Activated T-helper 1 cell treated with anti-CD3 and anti-CD28 coated beads, Interleukin-12 subunit alpha, Interleukin-12 subunit beta, Interleukin-2, Interleukin-4 antibody, amounts not matched to agents 30 ng/mL and 10 ng/mL and 1 ng/mL, durations not matched to agents 14 hours and 24 hours and 36 hours (primary cell): ENCODE data around the gene TUBGCP4. TPM values are rescaled to one million over a fixed set of nuclear protein-coding genes. Genes with fewer than 3 reads are reported as not detected.
A peak's percentile ranks its signal among the peaks of the same experiment; 100 is the strongest.

ENCODE experiments used
- DNase-seq: peaks from one replicate; pipeline ENCODE4 v3.0.0; 2021; ENCODE audit warnings: low spot score
- H3K27ac Mint-ChIP-seq: one replicate; pipeline ENCODE4 v1.8.0; 2021; ENCODE audit warnings: mild to moderate bottlenecking, mixed read lengths
- H3K27me3 Mint-ChIP-seq: one replicate; pipeline ENCODE4 v1.8.0; 2022; ENCODE audit warnings: mild to moderate bottlenecking, moderate library complexity, mixed read lengths; ENCODE audit not compliant: insufficient read depth
- H3K36me3 Mint-ChIP-seq: one replicate; pipeline ENCODE4 v1.8.0; 2021; ENCODE audit warnings: low read depth, mixed read lengths
- H3K4me1 Mint-ChIP-seq: one replicate; pipeline ENCODE4 v1.8.0; 2021; ENCODE audit warnings: low read depth, mixed read lengths
- H3K4me3 Mint-ChIP-seq: one replicate; pipeline ENCODE4 v1.8.0; 2021; ENCODE audit warnings: mild to moderate bottlenecking, moderate library complexity, mixed read lengths
- H3K9me3 Mint-ChIP-seq: one replicate; pipeline ENCODE4 v1.8.0; 2021; ENCODE audit warnings: mixed read lengths
- intact Hi-C: fragments of 100-400 bp; cut with micrococcal nuclease; formaldehyde crosslinking; loops from one replicate; pipeline ENCODE4 v1.15.1; 2024
- total RNA-seq: library from RNA; stranded (reverse); gene quantifications from 2 replicates; pipeline ENCODE4 v1.2.3, GENCODE V29; 2022

TUBGCP4 gene
- total RNA-seq, 1 donor from 2014 or later, result 46.5 TPM

DNA sequence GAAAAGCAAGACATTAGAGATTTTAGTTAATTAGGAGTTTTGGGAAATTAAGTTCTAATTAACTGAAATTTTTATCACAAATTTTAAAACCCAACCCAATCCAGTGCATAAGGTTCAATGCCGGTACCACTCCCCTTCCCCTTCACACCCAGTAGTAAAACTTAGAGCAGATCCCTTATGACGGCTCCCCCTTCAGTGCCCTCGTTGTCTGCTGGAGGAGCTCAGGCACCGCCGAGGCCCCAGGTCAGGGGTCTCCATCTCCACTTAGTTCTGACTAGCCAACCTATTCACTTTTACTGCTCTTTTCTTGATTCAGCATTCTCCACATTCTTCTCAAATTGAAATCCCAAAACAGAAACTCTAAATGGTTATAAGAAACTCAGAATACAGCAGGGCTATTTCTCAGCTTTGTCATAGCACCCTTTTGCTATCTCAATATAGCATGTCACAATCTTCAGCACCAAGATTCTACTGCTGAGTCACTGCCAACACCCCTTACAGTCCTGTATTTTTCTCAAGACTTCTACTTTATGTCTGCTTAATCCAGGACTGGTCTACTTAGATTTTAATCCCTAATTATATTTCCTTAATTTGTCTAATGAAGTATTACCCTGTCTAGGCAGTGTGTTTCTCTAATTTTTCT lies 39.8 kb downstream of the TUBGCP4 start:
- Mint-ChIP-seq H3K9me3 (no peaks in the 10 kb centered on the region), H3K27ac (no peak overlapping the region), H3K27me3 (no peaks in the 10 kb centered on the region), H3K4me3 (no peak overlapping the region), H3K36me3 (peaks cover 55% of the 10 kb centered on the region), H3K4me1 (peaks cover 5% of the 10 kb centered on the region)
- intact Hi-C loops, result no loop called here
- no peak for DNase-seq

DNA sequence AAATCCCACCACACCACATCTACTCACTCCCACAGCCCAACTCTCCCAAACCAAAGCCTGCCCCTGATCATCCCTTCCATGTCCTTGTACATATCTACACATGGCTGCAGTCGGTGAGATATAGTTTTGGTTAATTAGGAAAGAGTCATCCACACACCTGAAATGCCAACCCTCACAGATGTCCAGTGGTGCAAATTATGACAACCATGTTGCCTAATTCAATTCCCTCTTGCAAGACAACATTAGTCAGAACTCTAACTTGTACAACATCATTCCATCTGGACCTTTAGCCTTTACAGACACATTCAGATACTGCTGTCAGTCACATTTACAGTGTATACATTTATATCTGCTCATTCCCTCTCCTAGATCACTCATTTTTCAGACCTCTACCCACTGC lies 41.2 kb downstream of the TUBGCP4 start:
- no peaks in the 10 kb centered on the region for H3K27me3 Mint-ChIP-seq
- DNase-seq, result no peak
- H3K4me3 Mint-ChIP-seq, result no peak overlapping the region
- peaks cover 47% of the 10 kb centered on the region for H3K36me3 Mint-ChIP-seq
- H3K4me1 Mint-ChIP-seq, result peaks cover 5% of the 10 kb centered on the region
- no peak overlapping the region for H3K27ac Mint-ChIP-seq
- H3K9me3 Mint-ChIP-seq, result no peaks in the 10 kb centered on the region
- intact Hi-C loops, result no loop called here

DNA sequence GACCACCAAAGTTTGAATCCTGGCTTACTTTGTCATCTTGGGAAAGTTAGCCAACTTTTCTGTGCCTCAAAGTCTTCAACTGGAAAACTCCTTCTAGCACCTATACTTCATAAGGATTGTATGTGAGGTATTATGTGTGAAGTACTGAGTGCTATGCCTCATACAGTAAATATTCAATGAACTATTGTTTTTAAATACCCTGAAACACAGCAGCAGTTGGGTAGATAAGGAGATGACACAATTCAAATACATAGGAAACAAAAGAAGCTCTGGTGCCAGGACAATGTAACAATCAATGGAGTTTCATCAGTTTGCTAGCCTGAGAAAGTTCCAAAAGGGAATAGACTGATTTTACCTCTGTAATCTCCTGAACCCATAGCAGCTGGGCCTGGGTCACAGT lies 43.3 kb downstream of the TUBGCP4 start:
- no peak for DNase-seq
- H3K9me3 Mint-ChIP-seq, result no peaks in the 10 kb centered on the region
- H3K36me3 Mint-ChIP-seq, result peaks cover 34% of the 10 kb centered on the region
- intact Hi-C loops, result no loop called here
- H3K4me3 Mint-ChIP-seq, result no peak overlapping the region
- peaks cover 5% of the 10 kb centered on the region for H3K4me1 Mint-ChIP-seq
- no peaks in the 10 kb centered on the region for H3K27me3 Mint-ChIP-seq
- no peak overlapping the region for H3K27ac Mint-ChIP-seq

DNA sequence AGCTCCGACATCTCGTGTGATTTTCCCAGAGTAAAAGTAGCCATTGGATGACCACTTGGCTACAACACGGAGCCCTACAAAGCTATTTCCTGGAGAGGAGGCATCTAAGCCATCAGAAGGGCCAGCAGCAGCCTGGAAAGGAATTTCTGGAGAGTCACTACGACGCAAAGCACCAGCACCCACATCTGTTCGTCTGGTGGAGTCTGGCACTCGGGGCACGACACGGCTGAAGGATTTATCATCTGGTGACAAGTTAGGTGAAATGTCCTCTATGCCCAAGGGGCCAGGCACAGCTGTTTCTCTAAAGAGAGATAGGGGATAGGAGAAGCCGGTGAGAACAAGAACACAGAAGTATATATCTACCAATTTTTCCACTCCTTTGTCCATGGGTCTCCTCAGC lies 49.5 kb downstream of the TUBGCP4 start:
- peaks cover 27% of the 10 kb centered on the region for H3K36me3 Mint-ChIP-seq
- H3K4me3 Mint-ChIP-seq, result no peak overlapping the region
- DNase-seq, result no peak
- peaks cover 10% of the 10 kb centered on the region for H3K4me1 Mint-ChIP-seq
- no peaks in the 10 kb centered on the region for H3K27me3 Mint-ChIP-seq
- no peaks in the 10 kb centered on the region for H3K9me3 Mint-ChIP-seq
- H3K27ac Mint-ChIP-seq, result no peak overlapping the region
- intact Hi-C loops, result no loop called here

DNA sequence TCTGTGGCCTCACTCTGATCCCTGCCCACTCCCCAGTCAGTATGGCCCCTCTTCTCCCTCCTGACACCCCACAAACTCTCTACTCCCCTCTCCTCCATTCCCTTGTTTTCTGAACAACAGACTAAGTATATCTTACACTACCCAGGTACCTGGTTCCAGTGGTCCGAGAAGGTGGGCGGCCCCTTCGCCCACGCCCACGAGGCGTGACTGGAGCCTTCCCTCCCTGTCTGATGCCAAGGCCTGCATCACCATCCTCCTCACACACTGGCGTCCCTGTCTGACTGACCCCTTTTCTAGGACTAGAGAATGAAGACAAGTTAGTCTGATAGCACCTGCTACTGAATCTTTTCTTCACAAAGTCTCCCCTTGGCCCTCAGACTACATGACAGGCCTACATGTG lies 50.0 kb downstream of the TUBGCP4 start:
- Mint-ChIP-seq H3K36me3 (peaks cover 25% of the 10 kb centered on the region), H3K9me3 (no peaks in the 10 kb centered on the region), H3K4me1 (peaks cover 10% of the 10 kb centered on the region), H3K4me3 (no peak overlapping the region), H3K27me3 (no peaks in the 10 kb centered on the region), H3K27ac (no peak overlapping the region)
- intact Hi-C loops, result no loop called here
- DNase-seq, result no peak

DNA sequence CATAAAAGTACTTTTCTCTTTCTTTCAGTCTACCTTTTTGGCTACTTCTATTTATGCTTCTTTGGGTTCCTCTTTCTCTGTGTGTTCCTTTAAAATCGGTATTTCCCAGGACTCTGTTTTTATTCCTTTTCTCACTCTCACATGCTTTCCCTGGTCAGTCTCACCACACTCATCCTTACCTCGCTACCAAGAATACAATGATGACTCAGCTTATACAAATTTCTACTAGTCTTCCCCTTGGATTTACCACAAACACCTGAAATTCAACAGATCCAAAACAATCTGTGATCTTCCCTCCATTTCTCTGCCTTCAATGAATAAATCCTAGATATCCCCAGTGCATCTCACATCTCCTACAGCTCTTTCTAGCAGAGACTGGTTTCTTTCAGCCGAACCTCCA lies 52.9 kb downstream of the TUBGCP4 start:
- H3K36me3 Mint-ChIP-seq, result peaks cover 29% of the 10 kb centered on the region
- H3K9me3 Mint-ChIP-seq, result no peaks in the 10 kb centered on the region
- DNase-seq, result no peak
- no peak overlapping the region for H3K27ac Mint-ChIP-seq
- intact Hi-C loops, result no loop called here
- H3K27me3 Mint-ChIP-seq, result no peaks in the 10 kb centered on the region
- no peak overlapping the region for H3K4me3 Mint-ChIP-seq
- H3K4me1 Mint-ChIP-seq, result peaks cover 10% of the 10 kb centered on the region

DNA sequence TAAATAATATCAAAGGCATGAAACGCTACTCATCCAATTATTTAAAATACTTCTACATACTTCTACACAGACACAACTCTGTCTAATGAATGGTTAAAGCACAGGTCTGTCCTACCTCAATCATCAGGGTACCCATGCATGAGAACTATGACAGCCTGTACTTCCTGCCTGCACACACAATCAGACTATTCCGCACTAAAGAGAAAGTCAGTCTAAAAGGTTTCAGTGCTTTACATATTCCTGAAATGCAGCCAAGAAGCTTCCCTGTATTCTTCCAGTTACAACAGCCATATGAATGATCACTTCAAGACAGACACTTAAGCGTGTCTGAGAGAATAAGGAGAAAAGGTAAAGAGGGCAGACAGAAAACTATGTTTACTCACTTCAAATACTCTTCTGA lies 58.8 kb downstream of the TUBGCP4 start:
- intact Hi-C loops, result no loop called here
- Mint-ChIP-seq H3K27ac (no peak overlapping the region), H3K4me3 (no peak overlapping the region), H3K4me1 (no peaks in the 10 kb centered on the region), H3K36me3 (peaks cover 14% of the 10 kb centered on the region), H3K9me3 (no peaks in the 10 kb centered on the region), H3K27me3 (no peaks in the 10 kb centered on the region)
- no peak for DNase-seq

DNA sequence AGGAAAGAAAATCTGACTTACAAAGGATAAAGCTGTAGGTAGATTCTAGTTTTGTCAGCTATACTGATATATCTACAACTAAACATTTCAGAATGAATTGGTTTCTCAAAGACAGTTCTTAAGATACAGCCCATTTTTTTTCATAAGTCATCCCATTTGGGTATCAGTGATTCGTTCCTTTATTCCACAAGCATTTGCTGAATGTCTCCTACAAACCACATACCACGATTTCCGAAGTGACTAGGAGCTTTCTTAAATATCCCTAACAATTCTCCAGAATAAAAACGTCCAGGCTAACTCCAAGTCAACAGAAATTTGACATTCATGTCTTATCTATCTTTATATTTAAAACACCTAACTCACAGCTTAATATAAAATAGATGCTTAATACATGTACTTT lies 62.3 kb downstream of the TUBGCP4 start:
- DNase-seq, result no peak
- H3K27me3 Mint-ChIP-seq, result no peaks in the 10 kb centered on the region
- peaks cover 11% of the 10 kb centered on the region for H3K36me3 Mint-ChIP-seq
- no peaks in the 10 kb centered on the region for H3K4me1 Mint-ChIP-seq
- no peaks in the 10 kb centered on the region for H3K9me3 Mint-ChIP-seq
- intact Hi-C loops, result no loop called here
- no peak overlapping the region for H3K4me3 Mint-ChIP-seq
- no peak overlapping the region for H3K27ac Mint-ChIP-seq

DNA sequence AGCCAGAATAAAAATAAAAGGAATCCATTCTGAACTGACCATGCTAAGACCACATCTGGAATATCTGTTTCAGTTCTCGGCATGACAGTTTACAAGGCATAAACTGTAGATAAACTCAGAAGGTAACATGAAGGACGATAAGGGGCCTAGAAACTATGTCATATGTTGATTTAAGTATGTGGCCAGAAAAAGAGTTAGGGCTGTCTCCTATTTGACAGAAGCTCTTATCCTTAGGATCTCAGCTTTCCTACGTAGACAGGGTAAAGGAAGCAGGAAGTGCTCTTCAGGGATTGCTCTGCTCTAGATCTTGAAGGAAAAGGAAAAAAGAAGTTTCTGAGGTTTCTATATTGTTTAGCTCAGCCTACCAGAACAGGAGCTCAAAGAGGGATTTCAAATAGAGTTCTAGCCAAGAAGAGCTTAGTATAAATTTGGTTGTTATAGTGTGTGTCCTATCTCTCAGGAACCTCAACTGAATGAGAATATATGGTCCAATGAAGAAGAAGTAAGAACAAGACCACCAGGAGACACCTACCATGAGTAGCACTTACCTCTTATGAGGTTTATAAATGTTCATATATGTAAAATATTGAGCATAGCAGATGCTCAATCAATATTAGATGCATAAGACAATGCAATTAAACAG lies 62.9 kb downstream of the TUBGCP4 start:
- Mint-ChIP-seq H3K4me1 (no peaks in the 10 kb centered on the region), H3K4me3 (no peak overlapping the region), H3K27ac (no peak overlapping the region), H3K27me3 (no peaks in the 10 kb centered on the region), H3K9me3 (no peaks in the 10 kb centered on the region), H3K36me3 (peaks cover 11% of the 10 kb centered on the region)
- no peak for DNase-seq
- intact Hi-C loops, result no loop called here

DNA sequence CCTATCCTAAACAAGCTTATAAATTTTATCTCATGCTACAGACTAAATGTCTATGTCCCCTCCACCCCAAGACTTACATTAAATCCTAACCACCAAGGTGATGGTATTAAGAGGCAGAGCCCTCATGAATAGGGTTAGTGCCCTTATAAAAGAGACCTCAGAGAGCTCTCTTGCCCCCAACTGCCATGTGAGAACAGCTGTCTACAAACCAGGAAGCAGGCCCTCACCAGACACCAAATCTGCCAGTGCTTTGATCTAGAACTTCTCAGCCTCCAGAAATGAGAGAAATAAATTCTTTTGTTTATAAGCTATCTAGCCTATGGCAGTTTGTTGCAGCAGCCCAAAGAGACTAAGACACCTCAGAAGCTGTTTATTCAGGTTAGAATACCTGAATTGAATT lies 63.5 kb downstream of the TUBGCP4 start:
- no peaks in the 10 kb centered on the region for H3K4me1 Mint-ChIP-seq
- DNase-seq, result no peak
- H3K4me3 Mint-ChIP-seq, result no peak overlapping the region
- intact Hi-C loops, result no loop called here
- H3K36me3 Mint-ChIP-seq, result peaks cover 11% of the 10 kb centered on the region
- no peak overlapping the region for H3K27ac Mint-ChIP-seq
- H3K27me3 Mint-ChIP-seq, result no peaks in the 10 kb centered on the region
- H3K9me3 Mint-ChIP-seq, result no peaks in the 10 kb centered on the region

DNA sequence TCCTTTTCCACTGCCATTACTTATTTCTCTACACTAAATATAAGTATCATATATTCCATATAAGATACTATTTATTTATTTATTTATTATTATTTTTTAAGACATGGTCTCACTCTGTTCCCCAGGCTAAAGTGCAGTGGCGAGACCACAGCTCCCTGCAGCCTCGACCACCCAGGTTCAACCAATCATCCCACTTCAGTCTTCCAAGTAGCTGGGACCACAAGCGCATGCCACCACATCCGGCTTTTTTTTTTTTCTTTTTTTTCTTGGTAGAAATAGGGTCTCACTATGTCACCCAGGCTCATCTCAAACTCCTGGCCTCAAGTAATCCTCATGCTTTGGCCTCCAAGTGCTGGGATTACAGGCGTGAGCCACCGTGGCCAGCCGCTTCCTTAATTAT lies 65.5 kb downstream of the TUBGCP4 start:
- peaks cover 8% of the 10 kb centered on the region for H3K4me1 Mint-ChIP-seq
- no peaks in the 10 kb centered on the region for H3K9me3 Mint-ChIP-seq
- intact Hi-C loops, result no loop called here
- peaks cover 13% of the 10 kb centered on the region for H3K36me3 Mint-ChIP-seq
- no peak overlapping the region for H3K4me3 Mint-ChIP-seq
- H3K27ac Mint-ChIP-seq, result no peak overlapping the region
- DNase-seq, result no peak
- H3K27me3 Mint-ChIP-seq, result no peaks in the 10 kb centered on the region

DNA sequence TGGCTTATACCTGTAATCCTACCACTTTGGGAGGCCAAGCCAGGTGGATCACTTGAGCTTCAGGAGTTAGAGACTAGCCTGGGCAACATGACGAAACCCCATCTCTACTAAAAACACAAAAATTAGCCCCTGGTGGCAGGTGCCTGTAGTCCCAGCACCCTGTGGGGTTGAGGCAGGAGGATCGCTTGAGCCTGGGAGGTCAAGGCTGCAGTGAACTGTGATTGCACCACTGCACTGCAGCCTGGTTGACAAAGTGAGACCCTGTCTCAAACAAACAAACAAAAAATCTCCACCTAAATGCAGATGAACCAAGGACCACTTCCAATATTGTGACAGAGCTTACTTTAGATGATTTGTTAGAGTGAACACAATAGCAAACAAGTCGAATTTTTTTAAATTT lies 68.4 kb downstream of the TUBGCP4 start:
- Mint-ChIP-seq H3K4me1 (peaks cover 10% of the 10 kb centered on the region), H3K36me3 (peaks cover 10% of the 10 kb centered on the region), H3K27ac (no peak overlapping the region), H3K27me3 (no peaks in the 10 kb centered on the region), H3K4me3 (no peak overlapping the region), H3K9me3 (no peaks in the 10 kb centered on the region)
- no peak for DNase-seq
- intact Hi-C loops, result no loop called here

DNA sequence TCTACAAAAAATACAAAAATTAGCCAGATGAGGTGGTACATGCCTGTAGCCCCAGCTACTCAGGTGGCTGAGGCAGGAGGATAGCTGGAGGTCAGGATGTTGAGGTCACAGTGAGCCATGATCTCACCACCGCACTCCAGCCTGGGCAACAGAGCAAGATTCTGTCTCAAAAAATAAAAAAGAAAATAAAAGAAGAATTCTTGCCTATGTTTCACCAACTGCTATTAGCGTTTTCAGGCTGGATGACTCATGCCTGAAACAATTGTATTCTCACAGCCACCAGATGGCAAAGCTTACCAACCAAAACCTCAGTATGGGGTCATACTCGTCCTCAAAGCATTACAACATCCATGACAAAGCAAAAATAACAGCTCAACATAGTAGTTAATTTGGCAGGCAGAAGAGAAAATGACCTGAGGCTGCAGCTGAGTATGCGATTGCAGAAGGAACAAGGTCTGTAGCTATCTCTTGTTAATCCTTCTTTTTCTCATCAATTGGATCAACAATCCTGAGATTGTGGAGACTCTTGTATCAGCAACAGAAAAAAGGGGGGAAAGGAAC lies 69.9 kb downstream of the TUBGCP4 start:
- Mint-ChIP-seq H3K4me1 (peaks cover 10% of the 10 kb centered on the region), H3K27me3 (no peaks in the 10 kb centered on the region), H3K9me3 (no peaks in the 10 kb centered on the region), H3K36me3 (peaks cover 11% of the 10 kb centered on the region), H3K27ac (peak overlapping the region; percentile 92), H3K4me3 (peak overlapping the region; percentile 19)
- intact Hi-C loops, result loop anchor here (1.0 kb wide), 5 partner anchors 10 to 308 kb away; no protein-coding TSS in a partner anchor
- DNase-seq, result peak; percentile 21
